ENCODE data around the gene PARD3.
"Not testable (repeated sequence)": the region's sequence is repeated elsewhere in the genome, so short reads cannot be mapped to it uniquely, and the experiment has no call there.

The PARD3 gene

GRCh38 chr10:34097682-34098081 lies 717.4 kb downstream of the PARD3 start:
- no peak for DNase-seq (ENCODE audit: low spot score)

GRCh38 chr10:34094961-34095360 lies 720.1 kb downstream of the PARD3 start:
- no peak for DNase-seq (ENCODE audit: low spot score)

- no peak for DNase-seq (ENCODE audit: low spot score)
Observed at GRCh38 chr10:34094146-34094696, 720.9 kb downstream of the PARD3 start.

GRCh38 chr10:34092891-34093290 lies 722.2 kb downstream of the PARD3 start:
- DNase-seq (ENCODE audit: low spot score), result no peak

GRCh38 chr10:34091635-34092195 lies 723.4 kb downstream of the PARD3 start:
- DNase-seq (ENCODE audit: low spot score), result no peak

GRCh38 chr10:34089253-34089652 lies 725.8 kb downstream of the PARD3 start:
- DNase-seq (ENCODE audit: low spot score), result no peak

GRCh38 chr10:34088208-34088794 lies 726.8 kb downstream of the PARD3 start:
- DNase-seq (ENCODE audit: low spot score), result no peak

GRCh38 chr10:34087095-34087418 lies 728.0 kb downstream of the PARD3 start:
- no peak for DNase-seq (ENCODE audit: low spot score)

- DNase-seq (ENCODE audit: low spot score), result no peak
Observed at GRCh38 chr10:34083567-34083966, 731.5 kb downstream of the PARD3 start.

GRCh38 chr10:34081948-34082347 lies 733.1 kb downstream of the PARD3 start:
- no peak for DNase-seq (ENCODE audit: low spot score)

GRCh38 chr10:34081347-34081743 lies 733.8 kb downstream of the PARD3 start:
- DNase-seq (ENCODE audit: low spot score), result no peak

- DNase-seq (ENCODE audit: low spot score), result no peak
Observed at GRCh38 chr10:34080485-34081346, 734.4 kb downstream of the PARD3 start.

- DNase-seq (ENCODE audit: low spot score), result no peak
Observed at GRCh38 chr10:34079702-34080484, 735.2 kb downstream of the PARD3 start.

- no peak for DNase-seq (ENCODE audit: low spot score)
Observed at GRCh38 chr10:34078745-34079470, 736.2 kb downstream of the PARD3 start.

- DNase-seq (ENCODE audit: low spot score), result no peak
Observed at GRCh38 chr10:34078017-34078744, 736.9 kb downstream of the PARD3 start.

GRCh38 chr10:34076443-34076842 lies 738.7 kb downstream of the PARD3 start:
- DNase-seq (ENCODE audit: low spot score), result no peak

GRCh38 chr10:34075254-34075926 lies 739.7 kb downstream of the PARD3 start:
- no peak for DNase-seq (ENCODE audit: low spot score)

GRCh38 chr10:34074051-34074450 lies 741.0 kb downstream of the PARD3 start:
- DNase-seq (ENCODE audit: low spot score), result no peak

GRCh38 chr10:34067741-34068140 lies 747.4 kb downstream of the PARD3 start:
- DNase-seq (ENCODE audit: low spot score), result not testable (repeated sequence)

- no peak for DNase-seq (ENCODE audit: low spot score)
Observed at GRCh38 chr10:34063592-34063991, 751.5 kb downstream of the PARD3 start.

Data from globus pallidus (tissue), 1 donor.